AML-193 (cell line): Measurements from ENCODE around the gene SECTM1.
A peak's percentile ranks its signal among the peaks of the same experiment; 100 is the strongest.

Experiments
- DNase-seq, 2 experiments: peaks; one replicate each; lab custom pipeline; 2025; lab: John Stamatoyannopoulos, UW

Gene SECTM1

GRCh38 chr17:82315703-82316358 lies 17.7 kb downstream of the SECTM1 start:
- no peak for DNase-seq

DNA sequence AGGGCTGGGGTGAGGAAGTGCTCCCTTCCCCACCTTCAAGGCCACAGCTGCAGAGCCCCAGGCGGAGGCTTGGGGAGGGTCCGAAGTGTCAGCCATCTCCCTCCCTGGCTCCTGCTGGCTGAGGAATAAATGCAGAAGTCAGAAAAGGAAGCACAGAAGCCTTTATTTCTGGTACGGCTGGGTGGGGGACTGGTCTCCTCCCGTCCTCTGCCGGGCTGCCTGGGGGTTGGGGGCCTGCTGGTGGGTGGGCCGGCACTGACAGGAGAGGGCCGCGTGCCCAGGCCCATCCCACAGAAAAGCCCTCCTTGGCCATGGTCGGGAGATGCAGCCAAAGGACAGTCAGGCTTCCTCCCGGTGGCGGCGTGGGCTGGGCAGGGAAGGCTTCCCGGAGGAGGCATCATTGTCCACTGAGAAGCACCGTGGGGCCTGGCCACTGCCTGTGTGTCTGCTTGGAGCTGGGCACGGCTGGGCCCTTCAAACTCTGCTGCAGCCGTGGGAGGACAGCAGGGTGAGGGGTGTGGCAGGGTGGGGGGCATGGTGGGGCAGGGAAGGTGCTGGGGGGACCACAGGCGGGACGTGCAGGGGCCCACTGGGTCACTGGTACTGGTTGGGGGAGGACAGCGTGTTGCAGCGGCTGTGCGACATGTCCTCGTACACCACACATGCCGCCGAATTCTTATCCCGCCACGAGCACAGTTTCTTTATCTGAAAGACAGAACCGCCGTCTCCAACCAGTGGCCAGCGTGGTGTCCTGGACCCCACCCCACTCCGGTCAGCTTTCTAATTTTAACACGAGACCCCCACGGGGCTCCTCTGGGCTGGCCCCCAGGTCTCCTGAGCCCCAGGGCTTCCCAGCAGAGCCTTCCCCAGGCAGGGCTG lies 18.6 kb downstream of the SECTM1 start:
- DNase-seq = peak in 1 of 2 experiments; percentile 25

DNA sequence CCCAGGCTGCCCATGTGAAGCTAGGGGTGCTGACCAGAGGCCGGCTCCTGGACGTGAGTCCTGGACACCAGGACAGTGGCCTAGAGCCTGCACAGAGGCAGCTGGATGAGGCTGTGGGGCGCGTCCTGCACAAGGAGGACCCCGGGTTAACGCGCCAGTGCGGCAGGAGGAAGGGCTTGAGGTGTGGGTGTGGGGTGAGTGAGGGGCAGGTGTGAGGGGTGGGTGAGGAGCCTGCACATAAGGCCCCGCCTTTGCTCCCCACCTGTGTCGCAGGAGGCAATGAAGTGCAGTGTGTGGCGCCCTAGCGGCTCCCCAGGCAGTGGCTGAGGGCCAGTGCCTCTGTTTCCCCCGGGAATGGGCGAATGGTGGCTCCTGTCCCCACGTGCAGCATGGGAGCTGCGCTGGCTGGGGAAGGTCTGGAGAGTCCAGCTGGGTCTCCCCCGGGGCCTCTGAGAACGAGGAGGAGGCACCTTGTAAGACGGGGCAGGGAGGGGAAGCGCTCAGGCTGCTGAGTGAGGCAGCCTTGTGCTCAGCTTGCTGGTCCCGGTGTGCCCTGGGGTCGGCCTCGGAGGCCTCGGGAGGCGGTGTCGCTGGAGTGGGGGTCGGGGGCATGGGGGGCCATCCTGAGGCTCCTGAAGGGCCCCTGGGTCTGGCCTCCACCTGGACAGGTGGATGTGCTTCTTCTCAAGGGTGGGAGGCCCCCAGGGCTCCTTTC lies 19.4 kb downstream of the SECTM1 start:
- DNase-seq = no peak

DNA sequence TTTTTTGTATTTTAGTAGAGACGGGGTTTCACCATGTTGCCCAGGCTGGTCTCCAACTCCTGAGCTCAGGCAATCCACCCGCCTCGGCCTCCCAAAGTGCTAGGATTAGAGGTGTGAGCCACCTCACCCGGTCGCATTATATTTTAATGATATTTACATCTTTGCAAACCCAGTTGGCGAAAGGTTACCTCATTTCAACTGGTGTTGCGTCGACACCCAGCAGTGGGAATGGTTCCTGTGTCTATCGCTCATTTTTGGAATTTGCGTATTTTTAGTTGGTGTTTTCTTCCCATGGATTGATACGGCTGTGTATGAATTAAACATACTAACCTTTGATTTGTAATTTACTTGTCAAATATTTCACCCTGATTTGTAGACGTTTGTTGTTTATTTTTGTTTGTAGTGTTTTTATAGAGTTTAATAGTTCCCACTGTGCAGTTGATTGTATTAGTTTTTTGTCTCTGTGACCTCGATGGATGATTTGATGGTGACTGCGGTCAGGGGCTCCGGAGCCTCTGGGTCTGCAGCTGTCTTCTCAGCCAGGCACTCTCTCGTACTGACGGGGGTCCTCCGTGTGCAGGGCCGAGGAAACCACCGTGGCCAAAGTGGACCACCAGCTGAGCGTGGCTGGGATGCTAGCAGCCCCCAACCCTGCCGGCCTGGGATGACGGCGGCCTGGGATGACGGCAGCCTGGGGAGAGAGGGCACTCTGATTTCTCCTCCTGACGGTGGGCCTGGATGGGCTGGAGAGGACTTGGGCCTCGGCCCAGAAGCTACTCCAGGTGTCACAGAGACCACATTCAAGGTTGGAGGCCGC lies 20.2 kb downstream of the SECTM1 start:
- no peak for DNase-seq

GRCh38 chr17:82311971-82312370 lies 21.6 kb downstream of the SECTM1 start:
- no peak for DNase-seq

DNA sequence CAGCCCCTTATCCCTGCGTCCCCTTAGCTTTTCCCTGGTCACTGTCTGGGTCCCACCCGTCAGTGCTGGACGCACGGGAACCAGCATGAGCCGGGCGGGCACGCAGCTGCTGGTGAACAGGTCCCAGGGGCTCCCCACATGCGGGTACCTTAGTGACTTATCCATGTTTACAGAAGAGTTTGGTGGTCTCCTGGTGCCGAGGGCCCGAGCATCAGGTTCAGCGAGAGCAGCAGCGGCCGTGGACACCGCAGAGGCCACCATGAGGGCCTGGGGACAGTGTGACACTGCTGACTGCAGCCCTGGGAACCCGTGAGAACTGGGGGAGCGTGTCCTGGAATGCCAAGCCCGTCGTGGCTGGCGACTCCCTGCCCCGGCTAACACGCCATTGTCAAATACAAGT lies 22.7 kb downstream of the SECTM1 start:
- no peak for DNase-seq

GRCh38 chr17:82309656-82310570 lies 23.7 kb downstream of the SECTM1 start:
- DNase-seq = no peak

GRCh38 chr17:82305727-82306300 lies 27.8 kb downstream of the SECTM1 start:
- DNase-seq = no peak

GRCh38 chr17:82304826-82305726 lies 28.5 kb downstream of the SECTM1 start:
- DNase-seq = no peak

- no peak for DNase-seq
Measured at GRCh38 chr17:82303944-82304808, 29.4 kb downstream of the SECTM1 start.

GRCh38 chr17:82302991-82303943 lies 30.3 kb downstream of the SECTM1 start:
- no peak for DNase-seq

DNA sequence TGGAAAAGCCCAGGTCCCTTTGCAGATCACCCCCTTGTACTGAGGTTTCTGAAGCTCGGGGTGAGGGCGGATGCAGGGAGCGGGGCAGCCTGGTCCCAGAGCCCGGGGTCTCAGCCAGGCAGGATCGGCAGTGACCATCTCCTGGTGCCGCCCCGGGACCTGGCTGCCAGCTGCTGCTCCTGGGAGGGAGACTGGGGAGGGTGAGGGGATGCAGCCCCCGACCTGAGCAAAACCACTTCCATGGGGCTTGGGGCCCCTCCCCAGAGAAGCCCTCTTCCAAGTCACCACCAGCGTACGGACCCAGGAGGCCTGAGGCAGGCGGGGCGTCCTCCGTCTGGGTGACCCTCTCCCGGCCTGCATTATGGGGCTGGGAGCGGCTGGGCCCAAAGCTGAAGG lies 31.0 kb downstream of the SECTM1 start:
- DNase-seq = no peak

DNA sequence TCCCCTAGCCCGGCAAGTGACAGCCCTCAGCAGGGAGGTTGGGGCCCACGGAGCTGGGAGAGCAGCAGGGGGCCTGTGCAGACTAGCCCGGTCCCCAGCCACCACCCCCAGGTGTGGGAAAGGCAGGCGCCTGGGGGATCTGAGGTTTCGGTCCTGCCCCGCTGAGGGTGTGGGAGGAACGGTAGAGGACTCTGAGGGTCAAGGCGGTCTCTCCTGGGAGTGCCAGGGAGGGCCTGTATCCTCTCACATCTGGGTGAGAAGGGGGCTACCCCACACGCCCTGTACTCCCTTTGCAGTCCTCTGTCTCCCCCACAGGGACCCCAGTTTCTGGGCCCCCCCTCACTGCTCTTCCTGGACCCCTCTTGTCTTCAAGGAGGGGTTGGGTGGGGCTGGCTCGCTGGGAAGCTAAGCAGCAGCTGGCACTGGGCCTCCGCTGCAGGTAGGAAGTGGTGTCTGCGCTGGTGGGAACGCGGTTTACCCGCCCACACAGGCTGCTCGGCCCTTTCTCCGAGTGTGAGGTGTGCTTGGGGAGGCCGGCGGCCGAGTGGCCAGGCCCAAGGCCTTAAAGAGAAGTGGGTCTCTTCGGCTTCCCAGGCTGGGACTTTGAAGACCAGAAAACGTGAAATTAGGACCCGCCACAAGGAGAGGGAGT lies 31.5 kb downstream of the SECTM1 start:
- DNase-seq = no peak

- DNase-seq = no peak
Measured at GRCh38 chr17:82301300-82301915, 32.2 kb downstream of the SECTM1 start.

DNA sequence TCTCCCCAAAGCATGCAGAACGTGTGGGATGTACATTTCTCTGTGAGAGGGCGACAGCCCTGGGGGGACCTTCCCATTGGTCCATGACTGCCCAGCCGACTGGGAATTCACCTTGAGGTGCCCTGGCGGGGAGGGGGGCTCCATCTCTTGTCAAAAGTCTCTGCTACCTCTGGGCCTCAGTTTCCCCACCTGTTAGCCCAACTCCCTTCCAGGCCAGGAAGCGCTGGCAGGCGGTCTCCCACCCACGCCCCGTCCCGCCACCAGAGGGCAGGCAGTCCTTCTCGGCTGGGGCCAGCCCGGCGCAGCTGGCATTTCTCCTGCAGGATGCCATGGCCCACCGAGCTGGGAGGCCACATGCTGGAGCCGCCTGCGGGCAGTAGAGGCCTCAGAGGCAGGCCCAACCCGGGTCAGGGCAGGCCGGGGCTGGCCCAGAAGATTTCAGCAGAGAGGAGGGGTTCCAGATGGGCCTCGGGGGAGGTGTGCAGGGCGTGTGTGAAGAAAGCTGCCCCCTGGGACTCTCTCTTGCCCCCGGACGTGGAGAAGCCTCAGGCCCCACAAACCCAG lies 32.8 kb downstream of the SECTM1 start:
- DNase-seq = peak in 1 of 2 experiments; percentile 33

GRCh38 chr17:82300228-82300627 lies 33.3 kb downstream of the SECTM1 start:
- DNase-seq = no peak
